ENCODE data around the gene LRFN2.

The LRFN2 gene

GRCh38 chr6:40476673-40477072 is 110.5 kb downstream of the LRFN2 start:
- DNase-seq (ENCODE audit: low spot score), result no peak

- no peak for DNase-seq (ENCODE audit: low spot score)
Measured at GRCh38 chr6:40474937-40475336, 112.2 kb downstream of the LRFN2 start.

GRCh38 chr6:40473026-40473425 is 114.1 kb downstream of the LRFN2 start:
- DNase-seq (ENCODE audit: low spot score), result no peak

- no peak for DNase-seq (ENCODE audit: low spot score)
Measured at GRCh38 chr6:40472353-40472752, 114.8 kb downstream of the LRFN2 start.

GRCh38 chr6:40471243-40471642 is 115.9 kb downstream of the LRFN2 start:
- DNase-seq (ENCODE audit: low spot score), result no peak

- DNase-seq (ENCODE audit: low spot score), result no peak
Measured at GRCh38 chr6:40469323-40469722, 117.8 kb downstream of the LRFN2 start.

GRCh38 chr6:40466986-40467539 is 120.1 kb downstream of the LRFN2 start:
- no peak for DNase-seq (ENCODE audit: low spot score)

- no peak for DNase-seq (ENCODE audit: low spot score)
Measured at GRCh38 chr6:40461643-40462042, 125.5 kb downstream of the LRFN2 start.

GRCh38 chr6:40460380-40460779 is 126.8 kb downstream of the LRFN2 start:
- DNase-seq (ENCODE audit: low spot score), result no peak

GRCh38 chr6:40457261-40457660 is 129.9 kb downstream of the LRFN2 start:
- DNase-seq (ENCODE audit: low spot score), result no peak

- no peak for DNase-seq (ENCODE audit: low spot score)
Measured at GRCh38 chr6:40456390-40457013, 130.7 kb downstream of the LRFN2 start.

- DNase-seq (ENCODE audit: low spot score), result no peak
Measured at GRCh38 chr6:40455686-40456389, 131.3 kb downstream of the LRFN2 start.

GRCh38 chr6:40450483-40450882 is 136.7 kb downstream of the LRFN2 start:
- DNase-seq (ENCODE audit: low spot score), result no peak

GRCh38 chr6:40444811-40445210 is 142.4 kb downstream of the LRFN2 start:
- DNase-seq (ENCODE audit: low spot score), result no peak

GRCh38 chr6:40444312-40444711 is 142.9 kb downstream of the LRFN2 start:
- no peak for DNase-seq (ENCODE audit: low spot score)

GRCh38 chr6:40443842-40444241 is 143.3 kb downstream of the LRFN2 start:
- DNase-seq (ENCODE audit: low spot score), result no peak

GRCh38 chr6:40442591-40442990 is 144.6 kb downstream of the LRFN2 start:
- no peak for DNase-seq (ENCODE audit: low spot score)

- DNase-seq (ENCODE audit: low spot score), result no peak
Measured at GRCh38 chr6:40441150-40441549, 146.0 kb downstream of the LRFN2 start.

GRCh38 chr6:40440053-40440452 is 147.1 kb downstream of the LRFN2 start:
- DNase-seq (ENCODE audit: low spot score), result no peak

- DNase-seq (ENCODE audit: low spot score), result no peak
Measured at GRCh38 chr6:40439026-40439800, 148.0 kb downstream of the LRFN2 start.

- DNase-seq (ENCODE audit: low spot score), result no peak
Measured at GRCh38 chr6:40438246-40438887, 148.8 kb downstream of the LRFN2 start.

GRCh38 chr6:40437631-40438030 is 149.5 kb downstream of the LRFN2 start:
- DNase-seq (ENCODE audit: low spot score), result no peak

Data from LoVo (cell line).